ENCODE measurements around the gene FIS1. TPM values are rescaled to one million over a fixed set of nuclear protein-coding genes. Genes with fewer than 3 reads are reported as not detected.

FIS1 gene
- total and polyA plus RNA-seq, 10 of the 15 experiments (the other 5 are each of a cell fraction or from before 2014, with no cell fraction given), result 83.4 to 149 (median 108) TPM

- TF ChIP-seq SMAD1 (IDR thresholded peaks at IDR 0.05; ENCODE audit: low read depth, partially characterized antibody) (no peak), HDAC2 (IDR thresholded peaks at IDR 0.05) (no peak), CHD4 (IDR thresholded peaks at IDR 0.05) (no peak), GATAD2B (conservative IDR thresholded peaks at IDR 0.05; ENCODE audit: low read depth) (0 out of 2 replicates have a peak, but pooled peaks have one; percentile 72), ATF7 (IDR thresholded peaks at IDR 0.05; ENCODE audit: low read depth) (no peak; the same call in 1 of the 2 replicates), MTA2 (IDR thresholded peaks at IDR 0.05; ENCODE audit: low read depth) (peak; percentile 30; the same call in 1 of the 2 replicates), TBL1XR1 (IDR thresholded peaks at IDR 0.05; ENCODE audit: low read depth, low read length) (peak; percentile 21), ZNF687 (IDR thresholded peaks at IDR 0.05) (peak; percentile 85), TAF1 (IDR thresholded peaks at IDR 0.05; ENCODE audit: borderline replicate concordance, low read depth, low read length) (0 out of 2 replicates have a peak, but pooled peaks have one; percentile 11), TARDBP (IDR thresholded peaks at IDR 0.05; ENCODE audit: borderline replicate concordance) (peak; percentile 79; the same call in 1 of the 2 replicates), NR2C2 (IDR thresholded peaks at IDR 0.05; ENCODE audit: borderline replicate concordance, control insufficient read depth, insufficient read length, low read depth) (no peak), BHLHE40 (IDR thresholded peaks at IDR 0.05; ENCODE audit: borderline replicate concordance in 1 of 2, low read depth in 2 of 2, low read length in 1 of 2) (peak; percentile 43 to 60; a peak in 2 of 4 replicates), ZNF207 (IDR thresholded peaks at IDR 0.05; ENCODE audit: borderline replicate concordance) (peak; percentile 83), KDM1A (IDR thresholded peaks at IDR 0.05; ENCODE audit: borderline replicate concordance) (no peak), BCL3 (IDR thresholded peaks at IDR 0.05; ENCODE audit: borderline replicate concordance, insufficient read depth, low read depth, low read length, poor library complexity, severe bottlenecking) (no peak), USF2 (IDR thresholded peaks at IDR 0.05; ENCODE audit: borderline replicate concordance, low read depth, low read length) (no peak), PKNOX1 (IDR thresholded peaks at IDR 0.05) (peak; percentile 30)
These were observed at the start of gene FIS1 (continued) for GRCh38 chr7:101244375-101245146.
